Kidney (tissue), 14 donors: ENCODE results near the gene ADAM10. TPM values are rescaled to one million over a fixed set of nuclear protein-coding genes. Genes with fewer than 3 reads are reported as not detected.

ENCODE experiments used
- DNase-seq, 5 donors: peaks; one replicate each; pipeline ENCODE4 v3.0.0-alpha.2; 2013 to 2020
- FAIRE-seq: peaks from 2 replicates; lab custom pipeline; 2012; peaks lifted over from hg19 to GRCh38; lab: Jason Lieb, UNC
- H3K27ac ChIP-seq, 2 donors: one replicate each; pipeline ENCODE4 v1.7.0; 2013; ENCODE audit warnings: low read depth in 2 of 2, low read length in 2 of 2, inconsistent platforms in 1 of 2
- H3K27me3 ChIP-seq: one replicate; pipeline ENCODE4 v1.7.1; 2013; ENCODE audit warnings: low read length, inconsistent platforms; ENCODE audit not compliant: control insufficient read depth, insufficient read depth
- H3K36me3 ChIP-seq, 3 donors: one replicate each; pipeline versions ENCODE4 v1.7.0 to v1.7.1; 2013; ENCODE audit warnings: low read length in 3 of 3, control low read depth in 1 of 3, inconsistent platforms in 1 of 3; ENCODE audit not compliant: insufficient read depth in 3 of 3, control insufficient read depth in 2 of 3
- H3K4me1 ChIP-seq, 3 donors: one replicate each; pipeline versions ENCODE4 v1.7.0 to v1.7.1; 2013; ENCODE audit warnings: low read length in 3 of 3, inconsistent platforms in 1 of 3, low read depth in 1 of 3; ENCODE audit not compliant: control insufficient read depth in 2 of 3, insufficient read depth in 2 of 3
- H3K4me3 ChIP-seq, 3 donors: one replicate each; pipeline versions ENCODE4 v1.7.0 to v1.8.1; 2013; ENCODE audit warnings: low read length in 3 of 3, control low read depth in 1 of 3, inconsistent platforms in 1 of 3
- H3K9ac ChIP-seq, 3 donors: one replicate each; pipeline versions ENCODE4 v1.7.0 to v1.7.1; 2013; ENCODE audit warnings: low read length in 3 of 3, control low read depth in 1 of 3, inconsistent platforms in 1 of 3
- H3K9me3 ChIP-seq, 3 donors: one replicate each; pipeline versions ENCODE4 v1.7.0 to v1.7.1; 2013; ENCODE audit warnings: low read length in 3 of 3, control low read depth in 1 of 3, inconsistent platforms in 1 of 3; ENCODE audit not compliant: control insufficient read depth in 2 of 3, insufficient read depth in 1 of 3
- intact Hi-C: fragments of 100-400 bp; cut with DNase I; formaldehyde crosslinking; loops from one replicate; pipeline ENCODE4 v1.11.1; 2022
- polyA plus RNA-seq: library from polyadenylated mRNA; stranded (reverse); fragments of 350-450 nt; fragmentation: Illumina TruSeq; extraction: RNeasy Lipid Tissue Mini Kit (QIAGEN cat#74804); gene quantifications from one replicate; pipeline ENCODE4 v1.2.3, GENCODE V29; 2014; ENCODE audit warnings: low read depth, low replicate concordance; ENCODE audit not compliant: insufficient read depth
- total RNA-seq: library from RNA; stranded (reverse); fragmentation: NEBNext Ultra II Directional; extraction: Animal tissue kit (Norgen Biotek cat#: 25700); gene quantifications from one replicate; pipeline ENCODE4 v1.2.1, GENCODE V29; 2021
- TF ChIP-seq, protein P1 (sequence below): IDR thresholded peaks from 3 replicates; pipeline ENCODE4 v1.5.1; 2012; ENCODE audit warnings: mild to moderate bottlenecking, moderate library complexity, borderline replicate concordance; ENCODE audit not compliant: insufficient read depth; ENCODE audit errors: extremely low read depth
- donor health status: control.
- donor health status: control.
- donor health status: control.
- donor health status: control.
- donor health status: control.
- donor health status: DM: yes; HTN: yes; CAD: no.
- donor health status: Normal renal cell carcinoma (clear cell type).

Gene ADAM10
- total and polyA plus RNA-seq, 2 donors from 2014 or later = 19.5 to 235 TPM

DNA sequence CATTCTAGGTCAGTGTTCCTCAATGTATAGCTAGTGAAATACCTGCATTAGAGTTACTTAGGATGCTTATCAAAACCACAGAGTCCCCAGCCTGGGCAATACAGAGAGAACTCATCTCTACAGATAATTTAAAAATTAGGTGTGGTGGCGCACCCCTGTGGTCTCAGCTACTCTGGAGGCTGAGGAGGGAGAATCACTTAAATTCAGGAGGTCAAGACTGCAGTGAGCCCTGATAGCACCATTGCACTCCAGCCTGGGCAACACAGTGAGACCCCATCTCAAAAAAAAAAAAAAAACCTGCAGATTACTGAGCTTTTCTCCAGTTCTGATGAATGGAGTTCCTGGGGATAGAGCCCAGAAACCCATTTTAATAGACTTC is 11.5 kb upstream of the ADAM10 start:
- Histone ChIP-seq H3K4me1 (no peaks in the 10 kb centered on the region), H3K36me3 (no peaks in the 10 kb centered on the region), H3K4me3 (no peak overlapping the region), H3K9me3 (no peaks in the 10 kb centered on the region), H3K27me3 (no peaks in the 10 kb centered on the region), H3K27ac (no peak overlapping the region), H3K9ac (no peak overlapping the region)
- no peak for DNase-seq
- TF ChIP-seq, protein P1, sequence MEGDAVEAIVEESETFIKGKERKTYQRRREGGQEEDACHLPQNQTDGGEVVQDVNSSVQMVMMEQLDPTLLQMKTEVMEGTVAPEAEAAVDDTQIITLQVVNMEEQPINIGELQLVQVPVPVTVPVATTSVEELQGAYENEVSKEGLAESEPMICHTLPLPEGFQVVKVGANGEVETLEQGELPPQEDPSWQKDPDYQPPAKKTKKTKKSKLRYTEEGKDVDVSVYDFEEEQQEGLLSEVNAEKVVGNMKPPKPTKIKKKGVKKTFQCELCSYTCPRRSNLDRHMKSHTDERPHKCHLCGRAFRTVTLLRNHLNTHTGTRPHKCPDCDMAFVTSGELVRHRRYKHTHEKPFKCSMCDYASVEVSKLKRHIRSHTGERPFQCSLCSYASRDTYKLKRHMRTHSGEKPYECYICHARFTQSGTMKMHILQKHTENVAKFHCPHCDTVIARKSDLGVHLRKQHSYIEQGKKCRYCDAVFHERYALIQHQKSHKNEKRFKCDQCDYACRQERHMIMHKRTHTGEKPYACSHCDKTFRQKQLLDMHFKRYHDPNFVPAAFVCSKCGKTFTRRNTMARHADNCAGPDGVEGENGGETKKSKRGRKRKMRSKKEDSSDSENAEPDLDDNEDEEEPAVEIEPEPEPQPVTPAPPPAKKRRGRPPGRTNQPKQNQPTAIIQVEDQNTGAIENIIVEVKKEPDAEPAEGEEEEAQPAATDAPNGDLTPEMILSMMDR = no peak
- FAIRE-seq = no peak
- intact Hi-C loops = no loop called here

DNA sequence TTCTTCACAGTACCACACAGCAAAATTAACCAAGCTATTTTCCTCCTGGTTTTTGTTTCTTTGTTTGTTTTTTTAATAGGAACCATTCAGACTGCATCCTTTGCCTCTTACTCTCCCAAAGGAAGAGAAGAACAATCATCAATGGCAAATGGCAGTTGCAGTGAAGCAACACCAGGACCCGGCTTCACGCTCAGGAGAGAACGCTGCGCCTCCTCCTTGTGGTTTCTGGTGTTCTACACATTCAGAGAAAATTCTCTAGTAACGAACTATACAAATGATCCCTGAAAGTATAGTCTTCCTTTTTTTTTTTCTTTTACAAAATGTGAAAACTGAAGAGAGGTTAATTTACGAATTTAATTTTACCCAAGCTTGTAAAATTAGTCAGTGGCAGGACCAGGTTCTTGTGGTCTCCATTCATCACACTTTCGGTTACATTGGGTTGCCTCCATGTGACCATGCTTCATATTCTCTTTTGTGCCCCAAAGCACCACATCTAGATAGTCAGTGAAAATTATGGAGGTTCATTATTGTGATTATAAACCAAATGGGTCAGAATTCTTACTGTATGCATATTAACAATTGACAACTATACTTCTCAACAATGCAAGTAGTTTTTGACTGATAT is 11.0 kb upstream of the ADAM10 start:
- intact Hi-C loops = no loop called here
- FAIRE-seq = no peak
- no peaks in the 10 kb centered on the region for H3K36me3 ChIP-seq
- H3K27me3 ChIP-seq = no peaks in the 10 kb centered on the region
- H3K27ac ChIP-seq = no peak overlapping the region
- H3K4me1 ChIP-seq = no peaks in the 10 kb centered on the region
- H3K9me3 ChIP-seq = no peaks in the 10 kb centered on the region
- H3K9ac ChIP-seq = no peak overlapping the region
- DNase-seq = no peak
- no peak overlapping the region for H3K4me3 ChIP-seq
- TF ChIP-seq, protein P1 = no peak

DNA sequence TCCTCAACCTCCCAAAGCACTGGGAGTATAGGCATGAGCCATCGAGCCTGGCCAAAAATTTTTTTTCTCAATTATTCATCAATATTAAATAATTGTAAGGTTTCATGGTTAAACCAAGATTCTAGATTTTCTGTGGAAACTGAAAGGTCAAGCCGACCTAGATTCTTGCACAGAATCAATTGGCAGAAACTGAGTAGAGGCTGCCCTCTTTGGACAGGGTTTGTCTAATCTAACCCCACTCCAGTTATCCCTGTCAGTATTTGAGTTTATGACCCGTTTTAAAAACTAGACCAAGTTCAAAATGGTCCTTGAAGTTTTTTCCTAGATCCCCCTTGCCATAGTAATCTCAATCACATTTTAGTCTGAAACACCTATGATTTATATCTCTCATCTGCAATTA is 8.6 kb upstream of the ADAM10 start:
- Histone ChIP-seq H3K4me3 (no peak overlapping the region), H3K27me3 (no peaks in the 10 kb centered on the region), H3K36me3 (no peaks in the 10 kb centered on the region), H3K9ac (no peak overlapping the region), H3K9me3 (no peaks in the 10 kb centered on the region), H3K27ac (no peak overlapping the region), H3K4me1 (no peaks in the 10 kb centered on the region)
- TF ChIP-seq, protein P1 = peak; percentile 37
- intact Hi-C loops = no loop called here
- FAIRE-seq (peak; percentile 33), DNase-seq (no peak)

DNA sequence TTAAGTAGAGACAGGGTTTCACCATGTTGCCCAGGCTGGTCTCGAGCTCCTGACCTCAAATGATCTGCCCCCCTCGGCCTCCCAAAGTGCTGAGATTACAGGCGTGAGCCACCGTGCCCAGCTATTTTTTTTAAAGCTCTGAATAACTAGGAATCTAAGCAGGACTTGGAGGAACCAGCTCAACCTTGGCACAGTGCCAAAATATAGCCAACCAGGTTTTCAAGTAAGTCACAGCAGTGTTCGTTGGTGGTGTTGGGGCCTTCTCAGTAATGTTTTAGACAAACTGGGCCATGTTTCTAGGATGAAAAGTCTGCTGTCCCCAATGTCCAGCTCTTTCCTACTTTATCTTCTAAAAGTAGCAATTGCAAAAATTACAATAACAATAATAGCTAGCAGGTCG is 6.4 kb upstream of the ADAM10 start:
- Histone ChIP-seq H3K9me3 (no peaks in the 10 kb centered on the region), H3K9ac (no peak overlapping the region), H3K27me3 (no peaks in the 10 kb centered on the region), H3K36me3 (no peaks in the 10 kb centered on the region), H3K4me1 (no peaks in the 10 kb centered on the region), H3K4me3 (no peak overlapping the region), H3K27ac (no peak overlapping the region)
- intact Hi-C loops = no loop called here
- DNase-seq = peak in 2 of 5 donors; percentile 16 to 42
- FAIRE-seq = no peak
- TF ChIP-seq, protein P1 = no peak
